Sigmoid colon (tissue), 7 donors: ENCODE data around the gene TP73. TPM values are rescaled to one million over a fixed set of nuclear protein-coding genes. Genes with fewer than 3 reads are reported as not detected.

Experiments used
- DNase-seq: peaks from one replicate; pipeline ENCODE4 v3.0.0-alpha.2; 2019
- H3K27ac ChIP-seq, 4 donors: fragments of 200-600 bp; sonication (generic); one replicate each; pipeline ENCODE4 v1.5.1; 2016 to 2019; ENCODE audit warnings: mild to moderate bottlenecking in 1 of 4
- H3K27me3 ChIP-seq, 3 donors: fragments of 200-600 bp; sonication (generic); one replicate each; pipeline ENCODE4 v1.5.1; 2019; ENCODE audit warnings: mild to moderate bottlenecking in 1 of 3
- H3K36me3 ChIP-seq, 4 donors: fragments of 200-600 bp; sonication (generic); one replicate each; pipeline ENCODE4 v1.5.1; 2016 to 2019
- H3K4me1 ChIP-seq, 4 donors: fragments of 200-600 bp; sonication (generic); one replicate each; pipeline ENCODE4 v1.5.1; 2017 to 2019
- H3K4me3 ChIP-seq, 4 donors: fragments of 200-600 bp; sonication (generic); one replicate each; pipeline ENCODE4 v1.5.1; 2017 to 2019; ENCODE audit warnings: mild to moderate bottlenecking in 2 of 4, moderate library complexity in 1 of 4
- H3K9me3 ChIP-seq, 4 donors: fragments of 200-600 bp in 3 of 4; sonication (generic) in 3 of 4; one replicate each; pipeline versions ENCODE4 v1.5.1 to v1.6.1; 2013 to 2019
- EP300 ChIP-seq, 4 donors: sonication (generic); formaldehyde crosslinking; IDR thresholded peaks; one replicate each; pipeline ENCODE4 v1.6.1; 2017; ENCODE audit warnings: antibody characterized with exemption in 4 of 4
- POLR2A ChIP-seq, 2 donors: fragments of 450-650 bp; IDR thresholded peaks; one replicate each; pipeline ENCODE4 v1.6.1; 2016; ENCODE audit warnings: antibody characterized with exemption in 2 of 2, mild to moderate bottlenecking in 2 of 2, moderate library complexity in 2 of 2
- POLR2AphosphoS5 ChIP-seq, 4 donors: sonication (generic); formaldehyde crosslinking; IDR thresholded peaks; one replicate each; pipeline ENCODE4 v1.6.1; 2017; ENCODE audit warnings: antibody characterized with exemption in 4 of 4
- WGBS, 2 donors: extraction: QIAGEN DNeasy Blood & Tissue Kit; methylation state at CpG; one replicate each; pipeline ENCODE4 v1.1.7; 2013; 5-methylcytosine and 5-hydroxymethylcytosine counted together
- intact Hi-C: fragments of 100-400 bp; cut with DNase I; formaldehyde crosslinking; loops from one replicate; pipeline ENCODE4 v1.15.1; 2023
- polyA plus RNA-seq, 3 donors: library from polyadenylated mRNA; stranded (reverse); fragments of 200-250 nt; gene quantifications; one replicate each; pipeline ENCODE4 v1.2.3, GENCODE V29; 2013
- total RNA-seq, 4 donors: library from RNA; depleted of rRNA; stranded (reverse); fragments of >200 nt; gene quantifications; one replicate each; pipeline ENCODE4 v1.1.0, GENCODE V29; 2016
- TF ChIP-seq, protein P1 (sequence below), 4 experiments: fragments of 450-650 bp in 3 of 4; fragments of 200-600 bp in 1 of 4; IDR thresholded peaks; one replicate each; pipeline ENCODE4 v1.5.1; 2016 to 2019; ENCODE audit warnings: antibody characterized with exemption in 4 of 4, mild to moderate bottlenecking in 3 of 4, moderate library complexity in 2 of 4
- donor health status: healthy with polysubstance abuse.
- donor health status: Bipolar disorder and iron deficiency.
- donor health status: healthy.

TP73 gene
- total and polyA plus RNA-seq, 7 donors: 0.22 to 0.69 TPM; not detected in 5

DNA sequence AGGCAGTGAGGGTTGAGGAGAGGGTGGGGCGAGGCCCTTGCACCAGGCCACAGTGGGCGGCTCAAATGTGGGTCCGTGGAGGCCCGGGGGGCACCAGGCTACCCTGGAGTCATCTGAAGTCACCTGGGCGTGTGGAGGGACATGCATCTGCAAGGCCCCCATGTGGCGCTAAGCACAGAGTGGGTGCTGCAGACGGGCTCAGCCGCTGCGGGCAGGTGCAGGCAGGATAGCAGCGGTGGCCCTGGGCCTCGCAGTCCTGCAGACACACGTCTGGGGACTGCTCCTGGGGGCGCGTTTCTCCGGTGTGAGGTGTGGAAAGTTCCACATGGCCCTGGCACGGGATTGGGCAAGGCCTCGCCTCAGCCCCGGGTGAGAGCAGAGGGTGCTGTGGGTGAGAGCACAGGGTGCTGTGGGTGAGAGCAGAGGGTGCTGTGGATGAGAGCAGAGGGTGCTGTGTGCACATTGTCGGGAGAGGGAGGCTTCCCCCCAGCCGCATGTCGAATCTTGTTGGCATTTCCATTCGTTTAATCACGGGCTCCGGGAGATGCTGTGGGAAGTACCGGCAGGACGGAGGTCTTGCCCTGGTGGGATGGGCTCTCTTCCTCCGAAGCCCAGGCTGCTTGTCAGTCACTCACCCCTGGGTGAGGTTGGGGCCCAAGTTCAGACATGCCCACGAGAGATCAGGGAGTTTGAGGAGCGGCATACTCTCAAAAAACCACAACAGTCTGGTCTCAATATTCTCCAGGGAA is 46.5 kb downstream of the TP73 start:
- no peak for DNase-seq

DNA sequence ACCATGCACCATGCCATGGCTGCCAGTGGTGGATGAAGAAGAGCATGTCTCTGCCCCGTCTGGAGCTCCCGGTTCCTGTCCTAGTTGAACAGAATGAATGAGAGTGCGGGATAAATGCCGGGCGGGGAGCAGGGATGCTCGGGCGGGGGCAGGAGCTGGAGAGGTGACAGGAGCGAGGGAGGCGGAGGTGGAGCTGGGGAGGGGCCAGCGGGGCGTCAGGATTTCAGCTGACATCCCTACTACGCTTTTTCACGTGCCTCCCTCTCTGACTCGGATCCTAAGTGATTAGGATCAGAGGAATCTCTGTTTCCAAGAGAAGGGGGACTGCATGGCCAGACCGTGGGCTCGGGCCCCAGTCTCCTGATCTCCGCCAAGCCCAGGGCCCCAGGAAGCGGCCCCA is 47.3 kb downstream of the TP73 start:
- Histone ChIP-seq H3K27me3 (peaks cover 0 to 72% (median 25%) of the 10 kb centered on the region in 3 donors), H3K4me1 (peaks cover 0 to 7% (median 5%) of the 10 kb centered on the region in 4 donors), H3K27ac (no peak overlapping the region), H3K36me3 (no peaks in the 10 kb centered on the region), H3K4me3 (no peak overlapping the region), H3K9me3 (no peaks in the 10 kb centered on the region)
- intact Hi-C loops: no loop called here
- WGBS, 2 donors: 41 to 58% methylated on average over 18 of the region's 18 CpGs
- TF ChIP-seq, protein P1, sequence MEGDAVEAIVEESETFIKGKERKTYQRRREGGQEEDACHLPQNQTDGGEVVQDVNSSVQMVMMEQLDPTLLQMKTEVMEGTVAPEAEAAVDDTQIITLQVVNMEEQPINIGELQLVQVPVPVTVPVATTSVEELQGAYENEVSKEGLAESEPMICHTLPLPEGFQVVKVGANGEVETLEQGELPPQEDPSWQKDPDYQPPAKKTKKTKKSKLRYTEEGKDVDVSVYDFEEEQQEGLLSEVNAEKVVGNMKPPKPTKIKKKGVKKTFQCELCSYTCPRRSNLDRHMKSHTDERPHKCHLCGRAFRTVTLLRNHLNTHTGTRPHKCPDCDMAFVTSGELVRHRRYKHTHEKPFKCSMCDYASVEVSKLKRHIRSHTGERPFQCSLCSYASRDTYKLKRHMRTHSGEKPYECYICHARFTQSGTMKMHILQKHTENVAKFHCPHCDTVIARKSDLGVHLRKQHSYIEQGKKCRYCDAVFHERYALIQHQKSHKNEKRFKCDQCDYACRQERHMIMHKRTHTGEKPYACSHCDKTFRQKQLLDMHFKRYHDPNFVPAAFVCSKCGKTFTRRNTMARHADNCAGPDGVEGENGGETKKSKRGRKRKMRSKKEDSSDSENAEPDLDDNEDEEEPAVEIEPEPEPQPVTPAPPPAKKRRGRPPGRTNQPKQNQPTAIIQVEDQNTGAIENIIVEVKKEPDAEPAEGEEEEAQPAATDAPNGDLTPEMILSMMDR (IDR thresholded peaks at IDR 0.05): no peak
- no peak for TF ChIP-seq POLR2A (IDR thresholded peaks at IDR 0.05)
- TF ChIP-seq EP300 (IDR thresholded peaks at IDR 0.05): no peak
- no peak for TF ChIP-seq POLR2AphosphoS5 (IDR thresholded peaks at IDR 0.05)
- no peak for DNase-seq

More for the DNA sequence above, 46.5 kb downstream of the TP73 start:
- TF ChIP-seq EP300 (IDR thresholded peaks at IDR 0.05) (no peak), POLR2AphosphoS5 (IDR thresholded peaks at IDR 0.05) (no peak), POLR2A (IDR thresholded peaks at IDR 0.05) (no peak)
- TF ChIP-seq, protein P1 (IDR thresholded peaks at IDR 0.05): no peak
- H3K9me3 ChIP-seq: no peaks in the 10 kb centered on the region
- intact Hi-C loops: no loop called here
- H3K27ac ChIP-seq: no peak overlapping the region
- peaks cover 0 to 7% (median 5%) of the 10 kb centered on the region in 4 donors for H3K4me1 ChIP-seq
- no peaks in the 10 kb centered on the region for H3K36me3 ChIP-seq
- H3K4me3 ChIP-seq: no peak overlapping the region
- peaks cover 0 to 72% (median 25%) of the 10 kb centered on the region in 3 donors for H3K27me3 ChIP-seq
- WGBS, 2 donors: 83 to 88% methylated on average over 29 of the region's 29 CpGs

DNA sequence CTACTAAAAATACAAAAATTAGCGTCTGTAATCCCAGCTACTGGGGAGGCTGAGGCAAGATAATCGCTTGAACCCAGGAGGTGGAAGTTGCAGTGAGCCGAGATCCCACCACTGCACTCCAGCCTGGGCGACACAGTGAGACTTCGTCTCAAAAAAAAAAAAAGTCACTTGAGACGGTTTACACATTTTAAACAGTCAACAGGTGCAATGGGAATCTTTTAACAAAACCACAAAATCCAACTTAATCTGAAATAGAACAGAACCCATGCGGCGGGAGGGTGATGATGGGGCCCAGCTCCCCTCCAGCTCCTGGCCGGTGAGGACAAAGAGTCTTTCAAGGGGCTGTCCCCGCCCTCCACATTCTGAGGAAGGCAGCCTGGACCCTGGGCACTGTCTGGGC is 48.3 kb downstream of the TP73 start:
- no peaks in the 10 kb centered on the region for H3K36me3 ChIP-seq
- DNase-seq: no peak
- intact Hi-C loops: no loop called here
- peaks cover 0 to 4% (median 3%) of the 10 kb centered on the region in 4 donors for H3K4me1 ChIP-seq
- no peak overlapping the region for H3K27ac ChIP-seq
- TF ChIP-seq POLR2A (IDR thresholded peaks at IDR 0.05): no peak
- TF ChIP-seq POLR2AphosphoS5 (IDR thresholded peaks at IDR 0.05): no peak
- TF ChIP-seq, protein P1 (IDR thresholded peaks at IDR 0.05): no peak
- TF ChIP-seq EP300 (IDR thresholded peaks at IDR 0.05): no peak
- no peaks in the 10 kb centered on the region for H3K9me3 ChIP-seq
- 73 to 77% methylated on average over 10 of the region's 10 CpGs for whole genome bisulfite sequencing, 2 donors
- H3K27me3 ChIP-seq: peaks cover 0 to 68% (median 25%) of the 10 kb centered on the region in 3 donors
- H3K4me3 ChIP-seq: no peak overlapping the region

DNA sequence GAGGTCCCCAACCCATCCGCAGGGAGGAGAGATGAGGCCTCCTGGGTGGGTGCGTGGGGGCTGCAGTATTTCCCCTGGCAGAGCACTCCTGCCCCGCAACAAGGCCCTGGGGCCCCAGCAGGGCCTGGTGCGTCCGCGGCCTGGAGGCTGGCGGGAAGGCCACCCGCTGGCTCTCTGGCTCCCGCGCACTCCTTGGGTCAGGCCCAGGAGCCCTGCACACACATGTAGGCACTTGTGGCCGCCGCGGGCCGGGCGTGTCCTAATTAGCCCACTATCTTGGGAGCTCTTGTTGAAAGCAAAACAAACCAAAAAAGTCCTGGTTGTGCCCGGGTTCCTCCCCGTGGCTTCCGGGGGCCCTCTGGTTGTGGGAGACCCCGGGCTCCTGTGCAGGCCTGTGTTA is 50.2 kb downstream of the TP73 start:
- H3K27me3 ChIP-seq: peaks cover 1 to 61% (median 31%) of the 10 kb centered on the region in 3 donors
- H3K9me3 ChIP-seq: no peaks in the 10 kb centered on the region
- no peak overlapping the region for H3K27ac ChIP-seq
- H3K4me3 ChIP-seq: no peak overlapping the region
- no peaks in the 10 kb centered on the region for H3K36me3 ChIP-seq
- 51 to 67% methylated on average over 19 of the region's 19 CpGs for WGBS, 2 donors
- no peaks in the 10 kb centered on the region for H3K4me1 ChIP-seq
- intact Hi-C loops: no loop called here
- TF ChIP-seq POLR2A (IDR thresholded peaks at IDR 0.05): no peak
- TF ChIP-seq EP300 (IDR thresholded peaks at IDR 0.05): no peak
- no peak for TF ChIP-seq POLR2AphosphoS5 (IDR thresholded peaks at IDR 0.05)
- TF ChIP-seq, protein P1 (IDR thresholded peaks at IDR 0.05): no peak
- DNase-seq: no peak
